GM18520 (cell line): ENCODE measurements around the gene PPP1R12A.
"Not testable (repeated sequence)": the region's sequence is repeated elsewhere in the genome, so short reads cannot be mapped to it uniquely, and the experiment has no call there.

Experiments used
- ATAC-seq: cut with Tn5 transposase; IDR thresholded peaks from one replicate; pipeline ENCODE4 v1.9.1; 2021; ENCODE audit not compliant: unreplicated experiment

The PPP1R12A gene

GRCh38 chr12:79935021-79935623 is at the start of gene PPP1R12A:
PPP1R12A (minus strand) TSS chr12:79935097; CDS start chr12:79934931, 166 bp downstream.
- ATAC-seq: peak; percentile 86

DNA sequence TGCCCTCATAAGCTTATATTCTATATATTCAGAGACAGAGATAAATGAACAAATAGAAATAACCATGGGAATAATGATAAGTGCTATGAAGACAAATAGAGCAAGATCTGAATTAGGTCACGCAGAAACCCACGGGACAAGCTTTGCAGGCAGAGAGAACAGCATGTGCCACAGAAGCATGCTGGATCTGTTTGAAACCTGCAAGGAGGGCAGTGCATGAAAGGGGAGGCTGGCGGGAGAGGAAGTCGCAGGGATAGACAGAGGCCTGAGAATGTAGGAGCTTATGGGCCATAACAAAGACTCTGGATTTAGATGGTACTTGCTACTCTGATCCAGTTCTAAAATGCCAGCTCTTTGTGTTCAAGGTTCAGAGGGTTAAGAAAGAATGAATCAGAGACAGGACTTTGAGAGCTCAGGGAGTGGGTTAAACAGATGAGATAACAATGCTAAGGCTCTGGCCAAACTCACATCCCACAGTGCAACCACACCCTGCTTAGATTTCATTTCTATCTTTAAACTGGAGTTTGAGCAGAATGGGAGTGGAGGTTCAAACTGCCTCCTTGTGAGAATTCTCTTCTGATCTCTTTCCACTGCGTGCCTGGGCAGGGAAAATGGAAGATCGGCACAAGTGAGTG is 49.2 kb upstream of the PPP1R12A start:
- ATAC-seq: no peak

DNA sequence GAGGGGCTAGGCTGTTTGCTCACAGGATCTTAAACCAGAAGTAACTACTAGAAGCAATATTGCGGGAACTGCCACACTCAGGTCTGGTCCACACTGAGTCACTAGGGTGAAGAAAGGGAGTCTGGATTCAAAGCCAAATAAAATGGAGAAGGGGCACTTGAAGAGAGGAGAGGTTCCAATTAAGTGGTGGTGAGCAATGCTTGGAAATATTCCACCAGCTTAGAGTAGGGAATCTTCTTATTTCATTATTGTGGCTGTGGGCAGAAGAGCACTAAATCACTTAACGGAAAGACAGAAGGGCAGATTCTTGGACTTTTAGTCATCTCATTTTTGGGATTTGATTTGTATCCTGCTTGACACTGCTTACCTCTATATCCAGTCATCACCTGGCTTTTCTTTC is 48.6 kb upstream of the PPP1R12A start:
- ATAC-seq: no peak

DNA sequence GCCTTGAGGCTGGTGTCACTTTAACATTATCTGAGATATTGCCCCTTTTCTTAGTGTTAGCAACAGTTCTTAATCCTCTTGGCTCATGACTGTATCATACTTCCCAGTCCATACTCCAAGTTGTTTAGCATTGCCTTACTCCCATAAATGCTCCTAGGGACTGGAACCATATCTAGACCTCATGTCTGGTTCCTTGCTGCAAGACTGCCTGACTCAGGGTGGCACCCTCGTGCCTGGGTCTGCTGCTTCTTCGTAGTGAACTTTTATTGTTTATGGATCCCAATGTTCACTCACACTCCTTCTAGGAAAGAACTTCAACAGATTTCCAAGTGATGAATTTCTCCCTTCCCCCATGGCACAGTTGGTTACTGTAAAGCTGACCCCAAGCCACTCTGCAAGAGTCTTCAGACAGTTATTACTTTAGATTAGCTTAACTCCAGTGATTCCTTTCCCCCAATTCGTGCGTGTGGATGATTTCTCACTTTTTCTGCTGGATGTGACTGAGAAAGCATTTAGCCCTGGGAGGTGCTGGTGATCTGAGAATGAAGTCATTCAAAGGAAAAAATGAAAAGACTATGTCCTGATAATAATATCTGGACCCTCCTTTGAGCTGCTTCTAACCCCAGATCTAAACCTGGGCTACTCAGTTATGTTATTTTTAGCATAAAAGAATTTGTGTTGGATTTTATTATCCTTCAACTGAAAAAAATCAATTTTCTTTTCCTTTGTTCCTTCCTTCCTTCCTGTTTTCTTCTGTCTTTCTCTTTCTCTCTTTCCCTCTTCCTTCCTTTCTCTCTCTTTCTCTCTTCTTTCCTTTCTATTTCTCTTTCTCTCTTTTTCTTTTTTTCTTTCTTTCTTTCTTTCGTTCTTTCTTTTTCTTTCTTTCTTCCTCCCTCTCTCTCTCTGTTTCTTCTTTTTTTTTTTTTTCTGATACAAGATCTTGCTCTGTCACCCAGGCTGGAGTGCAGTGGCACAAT is 47.5 kb upstream of the PPP1R12A start:
- ATAC-seq: no peak

DNA sequence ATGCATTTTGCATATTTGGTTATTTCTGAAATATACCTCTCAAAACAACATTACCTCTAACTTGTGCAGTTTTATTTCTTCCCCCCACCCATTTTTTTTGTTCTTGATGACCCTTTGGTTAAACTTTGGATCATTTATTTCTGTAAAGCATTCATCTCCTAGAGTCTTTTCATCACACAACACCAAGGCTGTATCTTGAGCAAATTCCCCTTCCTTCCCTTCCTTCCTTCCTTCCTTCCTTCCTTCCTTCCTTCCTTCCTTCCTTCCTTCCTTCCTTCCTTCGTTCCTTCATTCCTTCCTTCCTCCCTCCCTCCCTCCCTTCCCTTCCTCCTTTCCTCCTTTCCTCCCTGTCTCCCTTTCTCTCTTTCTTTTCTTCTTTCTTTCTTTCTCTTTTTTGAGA is 43.8 kb upstream of the PPP1R12A start:
- ATAC-seq: no peak

DNA sequence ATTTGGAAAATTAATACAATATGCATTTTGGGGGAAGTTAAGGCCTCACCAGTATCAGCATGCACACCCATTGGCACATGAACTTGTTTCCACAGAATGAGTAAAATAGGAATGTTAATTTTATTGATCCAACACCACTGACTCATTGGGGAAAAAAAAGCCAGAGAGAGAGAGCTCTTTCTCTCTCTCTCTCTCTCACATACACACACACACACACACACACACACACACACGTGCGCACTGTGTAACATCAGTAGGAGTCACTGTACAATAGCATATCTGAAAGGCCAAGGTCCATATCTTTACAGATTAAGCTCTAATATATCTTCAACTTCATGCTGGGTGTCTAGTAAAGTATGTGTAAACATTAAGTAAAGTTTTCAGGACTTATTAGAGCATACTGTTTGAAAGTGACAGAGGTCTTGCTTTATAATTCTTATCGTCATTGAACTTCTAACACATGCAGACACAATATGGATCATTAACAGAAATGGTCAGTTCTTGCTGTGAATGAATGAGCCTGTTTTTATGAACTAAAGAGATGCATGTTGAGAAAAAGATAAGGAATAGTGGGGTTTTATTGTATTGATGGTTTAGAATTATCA is 43.1 kb upstream of the PPP1R12A start:
- ATAC-seq: not testable (repeated sequence)

GRCh38 chr12:79975143-79975542 is 40.2 kb upstream of the PPP1R12A start:
- no peak for ATAC-seq

GRCh38 chr12:79973801-79974200 is 38.9 kb upstream of the PPP1R12A start:
- ATAC-seq: no peak

GRCh38 chr12:79964100-79964627 is 29.3 kb upstream of the PPP1R12A start:
- no peak for ATAC-seq

GRCh38 chr12:79961411-79961810 is 26.5 kb upstream of the PPP1R12A start:
- no peak for ATAC-seq

- no peak for ATAC-seq
Measured at GRCh38 chr12:79959484-79959883, 24.6 kb upstream of the PPP1R12A start.

DNA sequence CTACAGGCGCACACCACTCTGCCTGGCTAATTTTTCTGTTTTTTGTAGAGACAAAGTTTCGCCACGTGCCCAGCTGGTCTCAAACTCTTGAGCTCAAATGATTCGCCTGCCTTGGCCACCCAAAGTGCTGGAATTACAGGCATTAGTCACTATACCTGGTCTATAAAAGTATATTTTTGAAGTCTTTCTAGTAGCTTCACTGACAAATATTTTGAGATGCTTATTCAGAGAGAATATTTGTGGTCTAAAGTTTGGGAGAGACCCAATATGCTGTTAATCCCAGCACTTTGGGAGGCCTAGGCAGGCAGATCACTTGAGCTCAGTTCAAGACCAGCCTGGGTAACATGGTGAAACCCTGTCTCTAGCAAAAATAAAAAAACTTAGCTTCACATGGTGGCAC is 22.0 kb upstream of the PPP1R12A start:
- no peak for ATAC-seq

DNA sequence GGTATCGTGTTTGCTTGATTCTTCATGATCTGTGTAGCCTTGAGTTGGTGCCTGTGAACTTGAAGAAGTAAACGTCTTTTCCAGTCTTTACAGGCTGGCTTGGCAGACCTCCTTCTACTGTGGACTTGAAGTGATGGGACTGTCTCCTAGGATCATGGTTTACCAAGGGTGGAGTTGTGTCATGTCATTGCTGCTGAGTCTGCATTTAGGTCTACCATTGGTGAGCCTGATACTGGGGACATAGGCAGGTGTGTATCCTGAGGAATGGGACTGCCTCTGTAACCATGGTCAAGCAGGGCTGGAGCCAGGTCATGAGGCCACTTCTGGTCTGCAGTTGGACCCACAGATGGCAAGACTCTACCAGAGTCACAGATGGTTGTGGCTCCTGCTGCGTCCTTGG is 20.7 kb upstream of the PPP1R12A start:
- no peak for ATAC-seq

DNA sequence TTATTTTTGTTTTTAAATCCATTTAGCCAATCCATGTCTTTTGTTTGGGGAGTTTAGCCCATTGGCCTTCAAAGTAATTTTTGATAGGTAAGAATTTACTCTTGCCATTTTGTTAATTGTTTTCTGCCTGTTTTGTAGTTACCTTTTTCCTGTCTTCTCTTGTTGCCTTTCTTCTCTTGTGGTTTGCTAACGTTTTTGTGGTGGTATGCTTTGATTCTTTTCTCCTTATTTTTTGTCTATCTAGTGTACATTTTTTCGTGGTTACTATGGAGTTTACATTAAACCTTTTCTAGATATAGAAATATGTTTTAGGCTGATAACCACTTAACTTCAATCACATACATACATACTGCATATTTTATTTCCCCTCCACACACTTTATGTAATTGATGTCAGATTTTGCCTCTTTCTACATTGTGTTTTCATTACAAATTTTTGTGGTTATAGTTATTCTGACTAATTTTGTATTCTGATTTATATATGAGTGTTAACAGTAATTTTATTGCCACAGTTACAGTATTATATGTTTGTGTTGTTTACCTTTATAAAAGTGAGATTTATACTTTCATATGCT is 19.2 kb upstream of the PPP1R12A start:
- no peak for ATAC-seq

GRCh38 chr12:79949098-79949497 is 14.2 kb upstream of the PPP1R12A start:
- ATAC-seq: no peak

GRCh38 chr12:79945433-79945832 is 10.5 kb upstream of the PPP1R12A start:
- ATAC-seq: no peak

- no peak for ATAC-seq
Measured at GRCh38 chr12:79944565-79944964, 9.7 kb upstream of the PPP1R12A start.

- ATAC-seq: not testable (repeated sequence)
Measured at GRCh38 chr12:79942846-79943245, 7.9 kb upstream of the PPP1R12A start.

DNA sequence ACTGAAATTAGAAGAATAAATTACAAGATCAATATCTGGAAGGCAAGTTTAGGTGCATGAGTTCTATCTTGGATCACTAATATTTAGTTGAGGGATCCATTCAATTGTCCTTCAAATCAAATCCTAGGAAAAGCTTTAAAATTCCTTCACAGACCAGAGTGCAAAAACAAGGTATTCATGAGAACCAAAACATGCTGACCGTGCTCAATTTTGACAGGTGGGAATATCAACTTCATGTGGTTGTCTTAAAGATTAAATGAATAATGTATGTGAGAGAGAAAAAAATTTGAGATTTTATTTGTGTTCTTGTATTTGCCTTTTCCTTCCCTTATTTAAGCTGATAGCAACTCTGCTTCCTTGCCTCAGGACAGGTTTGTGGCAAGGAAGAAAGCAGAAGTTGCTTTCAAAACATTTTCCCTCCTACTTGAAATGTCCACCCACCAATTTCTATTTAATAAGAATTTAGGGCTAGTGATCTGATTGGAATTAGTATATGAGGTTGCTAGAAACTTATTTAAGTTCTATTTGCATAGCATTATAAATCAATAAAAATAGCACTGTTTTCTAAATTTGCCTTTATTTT is 4.9 kb upstream of the PPP1R12A start:
- ATAC-seq: no peak

- ATAC-seq: no peak
Measured at GRCh38 chr12:79938843-79939242, 3.9 kb upstream of the PPP1R12A start.
